K562 (cell line): Measurements from ENCODE around the gene SLC22A23. TPM values are rescaled to one million over a fixed set of nuclear protein-coding genes. Genes with fewer than 3 reads are reported as not detected.

Experiments used
- BCLAF1 ChIP-seq, 2 experiments: fragments of 450-650 bp in 1 of 2; IDR thresholded peaks; 2 replicates each; pipeline ENCODE4 v1.6.1; 2011 to 2017; ENCODE audit warnings: low read depth in 2 of 2, antibody characterized with exemption in 1 of 2, borderline replicate concordance in 1 of 2, low read length in 1 of 2, mild to moderate bottlenecking in 1 of 2, mixed read lengths in 1 of 2; ENCODE audit not compliant: control insufficient read depth in 1 of 2
- CEBPZ ChIP-seq: fragments of 150-350 bp; IDR thresholded peaks from 2 replicates; pipeline ENCODE4 v1.6.1; 2014; ENCODE audit warnings: low read depth, mild to moderate bottlenecking, low read length, borderline replicate concordance
- E2F8 ChIP-seq: fragments of 450-650 bp; IDR thresholded peaks from 2 replicates; pipeline ENCODE4 v1.7.1; 2018; ENCODE audit warnings: mild to moderate bottlenecking, low read depth; ENCODE audit not compliant: partially characterized antibody
- FOXA1 ChIP-seq: fragments of 450-650 bp; IDR thresholded peaks from 2 replicates; pipeline ENCODE4 v1.6.1; 2016; ENCODE audit warnings: mild to moderate bottlenecking, borderline replicate concordance
- FOXJ2 ChIP-seq: fragments of 200-800 bp; sonication (Bioruptor generic); IDR thresholded peaks from 2 replicates; pipeline ENCODE4 v1.6.1; 2016; ENCODE audit warnings: missing genetic modification characterization, missing compliant biosample characterization
- GATAD2A ChIP-seq: fragments of 450-650 bp; IDR thresholded peaks from 2 replicates; pipeline ENCODE4 v1.6.1; 2017
- HNRNPL ChIP-seq: fragments of 200-400 bp; formaldehyde crosslinking; IDR thresholded peaks from 2 replicates; pipeline ENCODE4 v1.6.1; 2017; ENCODE audit warnings: low read depth, mild to moderate bottlenecking, low read length
- IRF9 ChIP-seq: fragments of 450-650 bp; IDR thresholded peaks from 2 replicates; pipeline ENCODE4 v1.6.1; 2016; ENCODE audit warnings: missing biosample characterization, missing genetic modification characterization
- KAT2B ChIP-seq: IDR thresholded peaks from one replicate; pipeline ENCODE4 v1.6.1; 2012; ENCODE audit warnings: low read depth, mild to moderate bottlenecking, control low read depth, inconsistent platforms, low read length, moderate library complexity
- KLF16 ChIP-seq: IDR thresholded peaks from 2 replicates; pipeline ENCODE4 v1.6.1; 2016; ENCODE audit warnings: antibody characterized with exemption
- NCOA1 ChIP-seq: fragments of 450-650 bp; IDR thresholded peaks from 2 replicates; pipeline ENCODE4 v1.6.1; 2016; ENCODE audit warnings: low read depth
- PTRF ChIP-seq: fragments of 450-650 bp; IDR thresholded peaks from 2 replicates; pipeline ENCODE4 v1.6.1; 2016; ENCODE audit warnings: mild to moderate bottlenecking, missing genetic modification characterization, missing compliant biosample characterization
- RBM39 ChIP-seq: fragments of 200-400 bp; formaldehyde crosslinking; optimal IDR thresholded peaks from 2 replicates; pipeline ENCODE3; 2018; ENCODE audit warnings: low read depth, low read length
- SMAD2 ChIP-seq: fragments of 150-350 bp; IDR thresholded peaks from 2 replicates; pipeline ENCODE4 v1.6.1; 2014; ENCODE audit warnings: low read depth, mild to moderate bottlenecking, low read length
- WHSC1 ChIP-seq: IDR thresholded peaks from one replicate; pipeline ENCODE4 v1.6.1; 2012; ENCODE audit warnings: low read length, control low read depth, inconsistent platforms
- polyA plus RNA-seq, 8 experiments: library from polyadenylated mRNA; depleted of rRNA in 4 of 8; stranded (reverse) in 5 of 8; unstranded in 3 of 8; fragments of >200 nt; fragmentation: Nextera tagmentation in 2 of 8; fragmentation: Illumina TruSeq in 1 of 8; extraction: Ambion mirVana in 2 of 8; extraction: Trizol in 1 of 8; gene quantifications; 2 replicates each; pipeline versions ENCODE4 v1.2.1 to v1.2.3, GENCODE V29; 2011 to 2014; ENCODE audit warnings: inconsistent platforms in 1 of 8, missing spikeins in 1 of 8
- total RNA-seq, 7 experiments: library from RNA; depleted of rRNA in 6 of 7; stranded (reverse); fragments of >200 nt in 6 of 7; fragmentation: Illumina TruSeq in 2 of 7; extraction: Trizol in 2 of 7; gene quantifications; 2 replicates each; pipeline versions ENCODE4 v1.2.1 to v1.2.3, GENCODE V29; 2011 to 2021; ENCODE audit warnings: low replicate concordance in 1 of 7
- TF ChIP-seq, protein P1 (sequence below): fragments of 450-650 bp; formaldehyde crosslinking; IDR thresholded peaks from 2 replicates; pipeline ENCODE4 v1.4.0; 2022; ENCODE audit warnings: mild to moderate bottlenecking, moderate library complexity

Gene SLC22A23
- total and polyA plus RNA-seq, 9 of the 15 experiments (the other 6 are each of a cell fraction or from before 2014, with no cell fraction given): 0.30 to 8.7 (median 2.5) TPM

GRCh38 chr6:3337521-3338350 is 119.1 kb downstream of the SLC22A23 start (continued):
- no peak for TF ChIP-seq BCLAF1 (IDR thresholded peaks at IDR 0.05; ENCODE audit: borderline replicate concordance in 1 of 2, control insufficient read depth in 1 of 2, low read depth in 2 of 2, low read length in 1 of 2)
- TF ChIP-seq GATAD2A: peak; percentile 83
- TF ChIP-seq HNRNPL: no peak
- TF ChIP-seq, protein P1, sequence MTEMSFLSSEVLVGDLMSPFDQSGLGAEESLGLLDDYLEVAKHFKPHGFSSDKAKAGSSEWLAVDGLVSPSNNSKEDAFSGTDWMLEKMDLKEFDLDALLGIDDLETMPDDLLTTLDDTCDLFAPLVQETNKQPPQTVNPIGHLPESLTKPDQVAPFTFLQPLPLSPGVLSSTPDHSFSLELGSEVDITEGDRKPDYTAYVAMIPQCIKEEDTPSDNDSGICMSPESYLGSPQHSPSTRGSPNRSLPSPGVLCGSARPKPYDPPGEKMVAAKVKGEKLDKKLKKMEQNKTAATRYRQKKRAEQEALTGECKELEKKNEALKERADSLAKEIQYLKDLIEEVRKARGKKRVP (CRISPR knock-in tag): peak; percentile 13; the same call in 1 of the 2 replicates
- no peak for TF ChIP-seq WHSC1
- 0 out of 2 replicates have a peak, but pooled peaks have one; percentile 19 for TF ChIP-seq NCOA1
- TF ChIP-seq KAT2B: no peak
- no peak for TF ChIP-seq RBM39
- TF ChIP-seq IRF9 (tag): 0 out of 2 replicates have a peak, but pooled peaks have one; percentile 27
- no peak for TF ChIP-seq PTRF (tag)
- TF ChIP-seq FOXA1: no peak
- no peak for TF ChIP-seq CEBPZ
- TF ChIP-seq FOXJ2 (tag): no peak
- no peak for TF ChIP-seq SMAD2
- TF ChIP-seq E2F8: no peak
- TF ChIP-seq KLF16: no peak
